Chondrocyte (in vitro differentiated cells): ENCODE measurements around the gene PACC1. TPM values are rescaled to one million over a fixed set of nuclear protein-coding genes. Genes with fewer than 3 reads are reported as not detected.

Experiments used
- DNase-seq: peaks from one replicate; pipeline ENCODE4 v3.0.0; 2021; ENCODE audit warnings: mixed read lengths, low spot score
- H3K27ac Mint-ChIP-seq: one replicate; pipeline ENCODE4 v1.8.0; 2021; ENCODE audit warnings: mild to moderate bottlenecking, moderate library complexity, mixed read lengths; ENCODE audit not compliant: unreplicated experiment
- H3K27me3 Mint-ChIP-seq: 2 replicates; pipeline ENCODE4 v1.8.0; 2021; ENCODE audit warnings: low read depth, mixed read lengths
- H3K36me3 Mint-ChIP-seq: 2 replicates; pipeline ENCODE4 v1.8.0; 2021; ENCODE audit warnings: low read depth, mixed read lengths
- H3K4me1 Mint-ChIP-seq: 2 replicates; pipeline ENCODE4 v1.8.0; 2021; ENCODE audit warnings: low read depth, mild to moderate bottlenecking, mixed read lengths
- H3K4me3 Mint-ChIP-seq: one replicate; pipeline ENCODE4 v1.8.0; 2021; ENCODE audit warnings: mild to moderate bottlenecking, moderate library complexity, mixed read lengths; ENCODE audit not compliant: unreplicated experiment
- H3K9me3 Mint-ChIP-seq: 2 replicates; pipeline ENCODE4 v1.8.0; 2021; ENCODE audit warnings: low read depth, mixed read lengths
- long read RNA-seq: library from polyadenylated mRNA; stranded (forward); transcript quantifications from one replicate; pipeline ENCODE4 v2.0.0, GENCODE V29; 2021
- total RNA-seq: library from RNA; stranded (reverse); gene quantifications from 3 replicates; pipeline ENCODE4 v1.2.1, GENCODE V29; 2021
- TF ChIP-seq, protein P1 (sequence below): fragments of 200-600 bp; sonication (generic); IDR thresholded peaks from 2 replicates; pipeline ENCODE4 v1.5.0; 2021; ENCODE audit warnings: antibody characterized with exemption, mild to moderate bottlenecking, moderate library complexity

The PACC1 gene
- total RNA-seq: 7.6 to 11.2 TPM (median 9.7 TPM) in 3 replicates
- long read RNA-seq, transcript TMEM206-201 (8 exons, 2,475 nt): major isoform, 15 of 23 reads
- long read RNA-seq, partial matches to known transcripts: 2 of 23 reads
- long read RNA-seq, other reads (novel, unspliced or antisense): 6 of 23 reads

GRCh38 chr1:212414328-212415106 lies at the start of gene PACC1:
Gene PACC1 (minus strand): TSS chr1:212414886. CDS start chr1:212414757, 129 bp downstream.
- peaks cover 16% of the 10 kb centered on the region for H3K4me1 Mint-ChIP-seq
- H3K27me3 Mint-ChIP-seq: no peaks in the 10 kb centered on the region
- TF ChIP-seq, protein P1, sequence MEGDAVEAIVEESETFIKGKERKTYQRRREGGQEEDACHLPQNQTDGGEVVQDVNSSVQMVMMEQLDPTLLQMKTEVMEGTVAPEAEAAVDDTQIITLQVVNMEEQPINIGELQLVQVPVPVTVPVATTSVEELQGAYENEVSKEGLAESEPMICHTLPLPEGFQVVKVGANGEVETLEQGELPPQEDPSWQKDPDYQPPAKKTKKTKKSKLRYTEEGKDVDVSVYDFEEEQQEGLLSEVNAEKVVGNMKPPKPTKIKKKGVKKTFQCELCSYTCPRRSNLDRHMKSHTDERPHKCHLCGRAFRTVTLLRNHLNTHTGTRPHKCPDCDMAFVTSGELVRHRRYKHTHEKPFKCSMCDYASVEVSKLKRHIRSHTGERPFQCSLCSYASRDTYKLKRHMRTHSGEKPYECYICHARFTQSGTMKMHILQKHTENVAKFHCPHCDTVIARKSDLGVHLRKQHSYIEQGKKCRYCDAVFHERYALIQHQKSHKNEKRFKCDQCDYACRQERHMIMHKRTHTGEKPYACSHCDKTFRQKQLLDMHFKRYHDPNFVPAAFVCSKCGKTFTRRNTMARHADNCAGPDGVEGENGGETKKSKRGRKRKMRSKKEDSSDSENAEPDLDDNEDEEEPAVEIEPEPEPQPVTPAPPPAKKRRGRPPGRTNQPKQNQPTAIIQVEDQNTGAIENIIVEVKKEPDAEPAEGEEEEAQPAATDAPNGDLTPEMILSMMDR: no peak
- peak within 1 kb of the TSS; percentile 98 for H3K4me3 Mint-ChIP-seq
- H3K36me3 Mint-ChIP-seq: peaks cover 3% of the 10 kb centered on the region
- DNase-seq: peak; percentile 95
- no peaks in the 10 kb centered on the region for H3K9me3 Mint-ChIP-seq
- H3K27ac Mint-ChIP-seq: peak within 1 kb of the TSS; percentile 49

- H3K4me1 Mint-ChIP-seq: no peaks in the 10 kb centered on the region
- H3K27me3 Mint-ChIP-seq: no peaks in the 10 kb centered on the region
- no peak overlapping the region for H3K27ac Mint-ChIP-seq
- no peaks in the 10 kb centered on the region for H3K9me3 Mint-ChIP-seq
- peak; percentile 49 for DNase-seq
- no peak overlapping the region for H3K4me3 Mint-ChIP-seq
- no peaks in the 10 kb centered on the region for H3K36me3 Mint-ChIP-seq
- TF ChIP-seq, protein P1: no peak
Measured at GRCh38 chr1:212463565-212464285, 49.0 kb upstream of the PACC1 start.

DNA sequence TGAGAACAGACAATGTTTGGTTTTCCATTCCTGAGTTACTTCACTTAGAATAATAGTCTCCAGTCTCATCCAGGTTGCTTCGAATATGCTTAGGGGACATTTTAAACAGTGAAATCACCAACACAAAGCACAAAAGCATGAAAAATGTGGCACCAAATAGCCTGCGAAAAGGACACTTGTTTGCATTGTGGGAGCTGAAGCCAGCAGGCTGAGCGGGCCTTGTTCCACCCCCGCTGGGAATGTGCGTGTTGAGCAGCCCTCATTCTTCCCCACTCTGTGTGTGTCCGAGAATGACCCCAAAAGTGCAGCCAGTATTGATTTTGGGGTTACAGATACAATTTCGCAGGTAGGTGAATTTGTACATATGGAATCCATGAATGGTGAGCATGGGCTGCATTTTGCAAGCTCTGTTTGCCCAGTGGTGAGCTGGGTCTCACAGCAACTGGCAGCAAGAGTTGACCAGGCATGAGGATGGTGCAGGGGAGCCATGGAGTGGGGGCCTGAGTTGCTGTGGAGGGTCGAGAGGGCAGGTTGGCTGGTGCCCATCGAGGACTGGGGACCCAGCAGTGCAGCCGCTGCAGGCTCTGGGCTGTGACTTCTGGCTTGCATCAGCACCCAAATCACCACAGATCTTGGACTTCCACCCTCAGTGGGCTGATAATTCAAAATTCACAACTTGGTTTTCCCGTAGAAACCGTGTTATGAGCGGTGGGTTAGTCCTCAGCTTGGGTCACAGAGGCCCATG lies 47.4 kb upstream of the PACC1 start:
- TF ChIP-seq, protein P1: no peak
- Mint-ChIP-seq H3K27ac (no peak overlapping the region), H3K36me3 (no peaks in the 10 kb centered on the region), H3K4me3 (no peak overlapping the region), H3K9me3 (peaks cover 5% of the 10 kb centered on the region), H3K27me3 (no peaks in the 10 kb centered on the region), H3K4me1 (no peaks in the 10 kb centered on the region)
- peak; percentile 54 for DNase-seq

DNA sequence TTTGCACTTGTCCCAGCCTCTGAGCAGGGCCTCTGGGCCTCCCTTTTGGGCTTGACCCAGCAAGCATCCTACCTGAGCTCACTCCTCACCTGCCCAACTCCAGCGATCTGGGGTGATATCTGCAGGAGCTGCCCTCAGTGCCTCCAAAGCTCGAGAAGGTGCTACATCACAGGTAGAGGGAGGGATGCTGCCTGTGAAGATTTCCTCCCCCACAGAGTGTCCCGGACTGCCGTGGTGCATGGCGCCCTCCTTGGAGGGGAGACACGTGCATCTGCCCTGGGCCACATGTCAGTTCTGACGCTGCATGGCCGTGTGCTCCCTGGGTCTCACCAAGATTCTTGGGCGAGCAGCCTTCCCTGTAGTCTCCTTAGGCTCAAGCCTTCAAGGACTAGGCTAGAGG lies 45.7 kb upstream of the PACC1 start:
- H3K9me3 Mint-ChIP-seq: peaks cover 5% of the 10 kb centered on the region

More for the DNA sequence above, 45.7 kb upstream of the PACC1 start:
- peaks cover 6% of the 10 kb centered on the region for H3K4me1 Mint-ChIP-seq
- no peaks in the 10 kb centered on the region for H3K27me3 Mint-ChIP-seq
- H3K36me3 Mint-ChIP-seq: no peaks in the 10 kb centered on the region
- peak; percentile 49 for DNase-seq
- no peak overlapping the region for H3K27ac Mint-ChIP-seq
- no peak overlapping the region for H3K4me3 Mint-ChIP-seq
- TF ChIP-seq, protein P1: no peak
